ENCODE measurements around the gene CXXC1. TPM values are rescaled to one million over a fixed set of nuclear protein-coding genes. Genes with fewer than 3 reads are reported as not detected.
"Not testable (repeated sequence)": the region's sequence is repeated elsewhere in the genome, so short reads cannot be mapped to it uniquely, and the experiment has no call there.

CXXC1 gene
- total and polyA plus RNA-seq, 2 of the 13 experiments (the other 11 are each of a cell fraction or from before 2014, with no cell fraction given) = 32.9 to 39.0 TPM

DNA sequence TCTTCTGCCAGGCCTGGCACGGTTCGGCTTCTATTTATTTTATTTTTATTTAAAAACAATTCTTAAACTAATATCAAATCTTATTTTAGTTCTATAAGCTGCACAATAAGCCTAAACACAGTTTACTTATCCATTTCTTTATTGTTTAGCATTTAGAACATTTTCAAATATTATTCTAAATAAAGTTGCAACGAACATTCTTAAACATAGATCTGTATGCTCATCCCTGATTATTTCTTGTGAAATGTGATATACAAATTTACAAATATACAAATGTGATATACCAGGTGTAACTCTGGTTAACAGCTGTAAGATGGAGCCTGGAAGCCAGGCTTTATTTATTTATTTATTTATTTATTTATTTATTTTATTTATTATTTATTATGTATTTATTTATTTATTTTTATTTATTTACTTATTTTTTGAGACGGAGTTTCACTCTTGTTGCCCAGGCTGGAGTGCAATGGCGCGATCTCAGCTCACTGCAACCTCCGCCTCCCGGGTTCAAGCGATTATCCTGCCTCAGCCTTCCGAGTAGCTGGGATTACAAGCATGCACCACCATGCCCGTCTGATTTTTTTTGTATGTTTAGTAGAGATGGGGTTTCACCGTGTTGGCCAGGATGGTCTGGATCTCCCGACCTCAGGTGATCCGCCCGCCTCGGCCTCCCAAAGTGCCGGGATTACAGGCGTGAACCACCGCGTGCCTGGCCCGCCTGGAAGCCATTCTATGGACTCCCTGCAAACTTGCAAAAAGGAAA, 1.0 kb upstream of the CXXC1 start:
- POLR2A ChIA-PET = interaction anchor here (0.7 kb wide), 1 partner anchor 225 kb away, joined by 3 read pairs; no protein-coding TSS in a partner anchor
- peak overlapping the region; percentile 72 for H3K4me2 ChIP-seq (ENCODE audit: low read depth, low read length)
- peak overlapping the region; percentile 100 for H2AFZ ChIP-seq (ENCODE audit: low read length)
- TF ChIP-seq, protein P1, sequence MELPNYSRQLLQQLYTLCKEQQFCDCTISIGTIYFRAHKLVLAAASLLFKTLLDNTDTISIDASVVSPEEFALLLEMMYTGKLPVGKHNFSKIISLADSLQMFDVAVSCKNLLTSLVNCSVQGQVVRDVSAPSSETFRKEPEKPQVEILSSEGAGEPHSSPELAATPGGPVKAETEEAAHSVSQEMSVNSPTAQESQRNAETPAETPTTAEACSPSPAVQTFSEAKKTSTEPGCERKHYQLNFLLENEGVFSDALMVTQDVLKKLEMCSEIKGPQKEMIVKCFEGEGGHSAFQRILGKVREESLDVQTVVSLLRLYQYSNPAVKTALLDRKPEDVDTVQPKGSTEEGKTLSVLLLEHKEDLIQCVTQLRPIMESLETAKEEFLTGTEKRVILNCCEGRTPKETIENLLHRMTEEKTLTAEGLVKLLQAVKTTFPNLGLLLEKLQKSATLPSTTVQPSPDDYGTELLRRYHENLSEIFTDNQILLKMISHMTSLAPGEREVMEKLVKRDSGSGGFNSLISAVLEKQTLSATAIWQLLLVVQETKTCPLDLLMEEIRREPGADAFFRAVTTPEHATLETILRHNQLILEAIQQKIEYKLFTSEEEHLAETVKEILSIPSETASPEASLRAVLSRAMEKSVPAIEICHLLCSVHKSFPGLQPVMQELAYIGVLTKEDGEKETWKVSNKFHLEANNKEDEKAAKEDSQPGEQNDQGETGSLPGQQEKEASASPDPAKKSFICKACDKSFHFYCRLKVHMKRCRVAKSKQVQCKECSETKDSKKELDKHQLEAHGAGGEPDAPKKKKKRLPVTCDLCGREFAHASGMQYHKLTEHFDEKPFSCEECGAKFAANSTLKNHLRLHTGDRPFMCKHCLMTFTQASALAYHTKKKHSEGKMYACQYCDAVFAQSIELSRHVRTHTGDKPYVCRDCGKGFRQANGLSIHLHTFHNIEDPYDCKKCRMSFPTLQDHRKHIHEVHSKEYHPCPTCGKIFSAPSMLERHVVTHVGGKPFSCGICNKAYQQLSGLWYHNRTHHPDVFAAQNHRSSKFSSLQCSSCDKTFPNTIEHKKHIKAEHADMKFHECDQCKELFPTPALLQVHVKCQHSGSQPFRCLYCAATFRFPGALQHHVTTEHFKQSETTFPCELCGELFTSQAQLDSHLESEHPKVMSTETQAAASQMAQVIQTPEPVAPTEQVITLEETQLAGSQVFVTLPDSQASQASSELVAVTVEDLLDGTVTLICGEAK (IDR thresholded peaks at IDR 0.05) = peak; percentile 47
- TF ChIP-seq, protein P1 (CRISPR knock-in tag; IDR thresholded peaks at IDR 0.05) = not testable (repeated sequence)
- TF ChIP-seq ZBTB38 (CRISPR knock-in tag; IDR thresholded peaks at IDR 0.05) = 0 out of 2 replicates have a peak, but pooled peaks have one; percentile 37
- 66% methylated on average over 21 of the region's 21 CpGs for WGBS (ENCODE audit: low lambda C conversion rate)
- intact Hi-C loops (cut with micrococcal nuclease; ENCODE audit: unreplicated experiment) = loop anchor here (2.0 to 5.0 kb wide), 4 partner anchors 18 to 139 kb away; no protein-coding TSS in a partner anchor
- peak overlapping the region; percentile 82 to 93 (median 89) for H3K4me3 ChIP-seq (replicated peaks in 1 of 3; ENCODE audit: insufficient read depth in 1 of 3, low read depth in 2 of 3, low read length in 3 of 3)
- H3K27ac ChIP-seq (ENCODE audit: extremely low read length, insufficient read depth, low read length) = peak overlapping the region; percentile 59
- CTCF ChIA-PET (ENCODE audit: low intra/inter-chr PET ratio, low total read pairs) = interaction anchor here (1.5 kb wide), 1 partner anchor 69 kb away, joined by 7 read pairs; no protein-coding TSS in a partner anchor
- H3K36me3 ChIP-seq (replicated peaks in 1 of 2; ENCODE audit: control insufficient read depth in 1 of 2, insufficient read depth in 2 of 2, low read length in 2 of 2) = peaks cover 3 to 20% of the 10 kb centered on the region in 2 experiments; a peak in 4 of 5 replicates
- peaks cover 16% of the 10 kb centered on the region for H3K4me1 ChIP-seq (ENCODE audit: insufficient read depth, low read length)
- H3K79me2 ChIP-seq (ENCODE audit: insufficient read depth, low read length); DNase-seq (ENCODE audit: low spot score); H3K9me3 ChIP-seq (ENCODE audit: low read length); FAIRE-seq; H4K20me1 ChIP-seq (ENCODE audit: insufficient read depth, low read length); BruUV-seq (replicated peaks); H3K27me3 ChIP-seq (ENCODE audit: control insufficient read depth in 1 of 2, insufficient read depth in 2 of 2, low read length in 2 of 2); ATAC-seq: not testable (repeated sequence)
- H3K9ac ChIP-seq (ENCODE audit: insufficient read depth, low read depth, low read length) = peak overlapping the region; percentile 71
- in situ Hi-C loops (cut with HindIII; ENCODE audit: extremely low pct_ligation_motif_present, low pct_unique_long_range_greater_than_20kb) = loop anchor here (10.0 kb wide), 1 partner anchor 136 kb away; no protein-coding TSS in a partner anchor
